ENCODE data around the gene ERCC6L2. TPM values are rescaled to one million over a fixed set of nuclear protein-coding genes. Genes with fewer than 3 reads are reported as not detected.

The ERCC6L2 gene
- polyA plus RNA-seq, 1 of the 3 experiments (the other 2 are of a cell fraction), result 10.0 TPM

DNA sequence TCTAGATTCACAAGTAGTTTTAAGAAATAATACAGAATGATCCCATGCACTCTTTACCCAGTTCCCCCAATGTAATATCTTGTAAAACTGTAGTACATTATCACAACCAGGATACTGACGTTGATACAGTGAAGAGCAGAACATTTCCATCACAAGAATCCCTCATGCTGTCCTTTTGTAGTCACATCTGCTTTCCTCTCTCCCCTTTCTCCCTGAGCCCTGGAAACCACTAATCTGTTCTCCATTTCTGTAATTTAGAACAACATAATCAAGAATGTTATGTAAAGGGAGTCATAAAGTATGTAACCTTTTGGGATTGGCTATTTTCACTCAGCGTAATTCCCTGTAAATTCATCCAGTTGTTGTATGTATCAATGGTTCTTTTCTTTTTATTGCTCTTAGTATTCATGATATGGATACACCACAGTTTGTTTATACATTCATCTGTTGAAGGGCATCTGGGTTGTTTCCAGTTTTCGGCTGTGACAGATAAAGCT, 61.1 kb downstream of the ERCC6L2 start:
- Histone ChIP-seq H3K79me2 (ENCODE audit: insufficient read depth) (peaks cover 13% of the 10 kb centered on the region; the same call in 1 of the 2 replicates), H4K20me1 (ENCODE audit: insufficient read depth) (no peaks in the 10 kb centered on the region), H3K36me3 (replicated peaks in 1 of 2; ENCODE audit: control insufficient read depth in 1 of 2, insufficient read depth in 2 of 2, low read length in 1 of 2) (peaks cover 68 to 81% of the 10 kb centered on the region in 2 experiments), H3K9me3 (no peaks in the 10 kb centered on the region), H3K4me1 (ENCODE audit: control insufficient read depth in 1 of 2, insufficient read depth in 2 of 2, low read depth in 1 of 2, low read length in 1 of 2) (no peaks in the 10 kb centered on the region), H3K4me2 (no peak overlapping the region), H2AFZ (ENCODE audit: low read depth) (no peak overlapping the region), H3K27ac (ENCODE audit: low read depth in 2 of 2, low read length in 1 of 2) (no peak overlapping the region), H3F3A (replicated peaks; ENCODE audit: insufficient read depth) (peaks cover 5% of the 10 kb centered on the region), H3K9ac (no peak overlapping the region), H3K4me3 (ENCODE audit: low read depth in 2 of 2, low read length in 1 of 2) (no peak overlapping the region), H3K27me3 (ENCODE audit: insufficient read depth) (no peaks in the 10 kb centered on the region), H3K9me2 (no peaks in the 10 kb centered on the region)
- DNase-seq, result no peak
- POLR2A ChIA-PET, result no interaction called here
- TF ChIP-seq, protein P1, sequence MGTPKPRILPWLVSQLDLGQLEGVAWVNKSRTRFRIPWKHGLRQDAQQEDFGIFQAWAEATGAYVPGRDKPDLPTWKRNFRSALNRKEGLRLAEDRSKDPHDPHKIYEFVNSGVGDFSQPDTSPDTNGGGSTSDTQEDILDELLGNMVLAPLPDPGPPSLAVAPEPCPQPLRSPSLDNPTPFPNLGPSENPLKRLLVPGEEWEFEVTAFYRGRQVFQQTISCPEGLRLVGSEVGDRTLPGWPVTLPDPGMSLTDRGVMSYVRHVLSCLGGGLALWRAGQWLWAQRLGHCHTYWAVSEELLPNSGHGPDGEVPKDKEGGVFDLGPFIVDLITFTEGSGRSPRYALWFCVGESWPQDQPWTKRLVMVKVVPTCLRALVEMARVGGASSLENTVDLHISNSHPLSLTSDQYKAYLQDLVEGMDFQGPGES (IDR thresholded peaks at IDR 0.05; ENCODE audit: low read depth, low read length), result no peak
- no peak for TF ChIP-seq FOXM1 (IDR thresholded peaks at IDR 0.05; ENCODE audit: low read depth)
- TF ChIP-seq ELF1 (IDR thresholded peaks at IDR 0.05), result no peak
- TF ChIP-seq FOXJ3 (CRISPR knock-in tag; IDR thresholded peaks at IDR 0.05), result no peak
- TF ChIP-seq POLR2AphosphoS5 (IDR thresholded peaks at IDR 0.05; ENCODE audit: low read depth, low read length), result no peak
- TF ChIP-seq FOSL2 (IDR thresholded peaks at IDR 0.05; ENCODE audit: borderline replicate concordance, low read depth), result no peak
- no peak for TF ChIP-seq RCOR1 (IDR thresholded peaks at IDR 0.05; ENCODE audit: low read length)
- TF ChIP-seq MXI1 (IDR thresholded peaks at IDR 0.05; ENCODE audit: low read depth, low read length), result no peak
- TF ChIP-seq TCF12 (IDR thresholded peaks at IDR 0.05), result no peak
- TF ChIP-seq, protein P2, sequence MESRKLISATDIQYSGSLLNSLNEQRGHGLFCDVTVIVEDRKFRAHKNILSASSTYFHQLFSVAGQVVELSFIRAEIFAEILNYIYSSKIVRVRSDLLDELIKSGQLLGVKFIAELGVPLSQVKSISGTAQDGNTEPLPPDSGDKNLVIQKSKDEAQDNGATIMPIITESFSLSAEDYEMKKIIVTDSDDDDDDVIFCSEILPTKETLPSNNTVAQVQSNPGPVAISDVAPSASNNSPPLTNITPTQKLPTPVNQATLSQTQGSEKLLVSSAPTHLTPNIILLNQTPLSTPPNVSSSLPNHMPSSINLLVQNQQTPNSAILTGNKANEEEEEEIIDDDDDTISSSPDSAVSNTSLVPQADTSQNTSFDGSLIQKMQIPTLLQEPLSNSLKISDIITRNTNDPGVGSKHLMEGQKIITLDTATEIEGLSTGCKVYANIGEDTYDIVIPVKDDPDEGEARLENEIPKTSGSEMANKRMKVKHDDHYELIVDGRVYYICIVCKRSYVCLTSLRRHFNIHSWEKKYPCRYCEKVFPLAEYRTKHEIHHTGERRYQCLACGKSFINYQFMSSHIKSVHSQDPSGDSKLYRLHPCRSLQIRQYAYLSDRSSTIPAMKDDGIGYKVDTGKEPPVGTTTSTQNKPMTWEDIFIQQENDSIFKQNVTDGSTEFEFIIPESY (IDR thresholded peaks at IDR 0.05; ENCODE audit: borderline replicate concordance, low read depth), result no peak
- no peak for TF ChIP-seq RXRA (IDR thresholded peaks at IDR 0.05; ENCODE audit: borderline replicate concordance, low read depth)
- TF ChIP-seq TEAD4 (IDR thresholded peaks at IDR 0.05; ENCODE audit: borderline replicate concordance, insufficient read depth), result no peak
- no peak for TF ChIP-seq MEF2A (IDR thresholded peaks at IDR 0.05; ENCODE audit: borderline replicate concordance, low read depth)
- TF ChIP-seq GATA2 (CRISPR knock-in tag; IDR thresholded peaks at IDR 0.05), result no peak
- TF ChIP-seq NRF1 (IDR thresholded peaks at IDR 0.05; ENCODE audit: low read depth, low read length), result no peak
- CTCF ChIA-PET, result no interaction called here
- WGBS (ENCODE audit: low lambda C conversion rate), result 99% methylated on average over 3 of the region's 3 CpGs

DNA sequence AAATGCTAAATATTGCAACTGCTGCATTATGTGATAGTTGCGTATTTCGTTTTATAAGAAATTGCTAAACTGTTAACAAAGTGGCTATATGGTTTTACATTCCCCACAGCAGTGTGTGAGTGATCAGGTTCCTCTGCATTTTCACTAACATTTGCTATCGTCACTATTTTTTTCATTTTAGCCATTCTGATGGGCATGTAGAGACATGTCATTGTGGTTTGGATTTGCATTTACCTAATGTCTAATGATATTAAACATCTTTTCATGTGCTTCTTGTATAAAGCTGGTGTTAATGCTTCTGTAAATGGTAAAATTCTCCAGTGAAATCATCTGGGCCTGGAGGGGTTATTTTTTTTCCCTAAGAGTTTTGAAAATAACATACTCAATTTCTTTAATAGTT, 61.6 kb downstream of the ERCC6L2 start:
- POLR2A ChIA-PET, result no interaction called here

More for the DNA sequence above, 61.6 kb downstream of the ERCC6L2 start:
- H3K4me1 ChIP-seq (ENCODE audit: control insufficient read depth in 1 of 2, insufficient read depth in 2 of 2, low read depth in 1 of 2, low read length in 1 of 2), result no peaks in the 10 kb centered on the region
- no peaks in the 10 kb centered on the region for H3K27me3 ChIP-seq (ENCODE audit: insufficient read depth)
- 92% methylated on average over 3 of the region's 3 CpGs for WGBS (ENCODE audit: low lambda C conversion rate)
- no peak overlapping the region for H3K4me2 ChIP-seq
- H3K36me3 ChIP-seq (replicated peaks in 1 of 2; ENCODE audit: control insufficient read depth in 1 of 2, insufficient read depth in 2 of 2, low read length in 1 of 2), result peaks cover 73 to 81% of the 10 kb centered on the region in 2 experiments
- peaks cover 13% of the 10 kb centered on the region; the same call in 1 of the 2 replicates for H3K79me2 ChIP-seq (ENCODE audit: insufficient read depth)
- no peaks in the 10 kb centered on the region for H4K20me1 ChIP-seq (ENCODE audit: insufficient read depth)
- no peak overlapping the region for H2AFZ ChIP-seq (ENCODE audit: low read depth)
- peaks cover 5% of the 10 kb centered on the region for H3F3A ChIP-seq (replicated peaks; ENCODE audit: insufficient read depth)
- no peak overlapping the region for H3K4me3 ChIP-seq (ENCODE audit: low read depth in 2 of 2, low read length in 1 of 2)
- no peak overlapping the region for H3K9ac ChIP-seq
- CTCF ChIA-PET, result interaction anchor here (0.9 kb wide), 1 partner anchor 283 kb away, joined by 3 read pairs; no protein-coding TSS in a partner anchor
- H3K9me2 ChIP-seq, result no peaks in the 10 kb centered on the region
- TF ChIP-seq, protein P3, sequence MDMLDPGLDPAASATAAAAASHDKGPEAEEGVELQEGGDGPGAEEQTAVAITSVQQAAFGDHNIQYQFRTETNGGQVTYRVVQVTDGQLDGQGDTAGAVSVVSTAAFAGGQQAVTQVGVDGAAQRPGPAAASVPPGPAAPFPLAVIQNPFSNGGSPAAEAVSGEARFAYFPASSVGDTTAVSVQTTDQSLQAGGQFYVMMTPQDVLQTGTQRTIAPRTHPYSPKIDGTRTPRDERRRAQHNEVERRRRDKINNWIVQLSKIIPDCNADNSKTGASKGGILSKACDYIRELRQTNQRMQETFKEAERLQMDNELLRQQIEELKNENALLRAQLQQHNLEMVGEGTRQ (IDR thresholded peaks at IDR 0.05; ENCODE audit: borderline replicate concordance, low read depth, low read length), result no peak
- TF ChIP-seq ELF1 (IDR thresholded peaks at IDR 0.05) (no peak), GABPA (IDR thresholded peaks at IDR 0.05; ENCODE audit: low read depth) (no peak)
- TF ChIP-seq, protein P2 (IDR thresholded peaks at IDR 0.05; ENCODE audit: borderline replicate concordance, low read depth), result no peak
- no peak for DNase-seq
- no peaks in the 10 kb centered on the region for H3K9me3 ChIP-seq
- H3K27ac ChIP-seq (ENCODE audit: low read depth in 2 of 2, low read length in 1 of 2), result no peak overlapping the region

All from SK-N-SH (cell line).